Epithelial cell of proximal tubule (primary cell): ENCODE measurements around the gene MRPS25. TPM values are rescaled to one million over a fixed set of nuclear protein-coding genes. Genes with fewer than 3 reads are reported as not detected.

Experiments
- DNase-seq: peaks from one replicate; pipeline ENCODE4 v3.0.0-alpha.2; 2011; ENCODE audit warnings: low read depth
- H3K4me3 ChIP-seq: 2 replicates; pipeline ENCODE4 v1.5.1; 2011; ENCODE audit warnings: low read depth, mild to moderate bottlenecking, low read length
- CTCF ChIP-seq: conservative IDR thresholded peaks from 2 replicates; pipeline ENCODE4 v1.5.1; 2012; ENCODE audit warnings: low read depth, mild to moderate bottlenecking, low read length
- total RNA-seq: library from RNA; depleted of rRNA; stranded (reverse); fragments of >200 nt; gene quantifications from 2 replicates; pipeline ENCODE4 v1.2.3, GENCODE V29; 2015

The MRPS25 gene
- total RNA-seq, 1 donor from 2014 or later: 27.0 TPM

DNA sequence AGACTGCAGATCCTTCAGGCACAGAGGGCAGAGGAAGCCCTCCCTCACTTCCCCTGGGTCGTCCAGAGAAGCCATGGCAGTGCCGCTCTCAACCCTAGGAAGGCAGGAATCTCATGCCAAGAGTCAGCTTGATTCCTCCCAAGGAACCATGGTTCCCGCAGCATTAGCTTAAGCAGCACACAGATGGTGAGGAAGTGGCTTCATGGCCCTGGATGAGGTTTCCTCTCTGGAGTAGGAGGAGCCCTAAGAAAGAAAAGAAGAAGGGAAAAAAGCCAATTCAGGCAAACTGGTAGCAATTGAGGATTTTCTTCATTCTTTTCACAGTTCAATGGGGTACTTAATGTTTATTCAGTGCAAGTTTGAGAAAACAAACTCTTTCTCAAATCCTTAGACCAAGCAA lies 30.9 kb upstream of the MRPS25 start:
- DNase-seq: no peak
- no peak overlapping the region for H3K4me3 ChIP-seq
- TF ChIP-seq CTCF: no peak

DNA sequence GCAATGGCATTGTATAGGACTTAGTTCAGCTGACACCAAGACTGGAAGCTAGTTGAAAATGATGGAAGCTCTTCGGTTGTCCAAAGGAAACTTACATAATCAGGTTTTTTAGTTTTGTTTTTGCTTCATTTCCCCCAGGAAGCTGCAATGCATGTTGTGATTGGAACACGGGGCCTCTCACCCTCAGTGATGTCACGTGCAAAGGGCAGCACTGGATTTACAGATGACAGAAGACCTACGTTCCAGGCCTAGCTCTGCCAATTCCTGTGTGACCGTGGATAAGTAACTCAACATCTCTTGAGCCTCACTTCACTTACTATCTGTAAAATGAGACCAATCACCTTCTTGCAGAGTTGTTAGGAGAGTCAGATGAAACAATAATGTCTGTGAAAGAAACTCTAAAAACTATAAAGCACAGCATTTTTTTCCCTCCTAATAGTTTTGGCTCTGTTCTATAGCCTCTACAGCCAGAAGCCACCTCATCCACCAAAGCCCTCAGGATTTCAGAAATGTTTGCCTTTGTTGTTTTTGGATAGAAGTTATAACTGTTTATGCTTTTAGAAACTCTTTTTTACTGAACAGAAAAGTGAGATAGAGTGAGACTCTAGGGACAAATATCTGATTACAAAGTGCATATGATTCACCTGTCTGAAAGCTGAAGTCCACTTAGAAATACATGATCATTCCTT lies 29.2 kb upstream of the MRPS25 start:
- TF ChIP-seq CTCF: no peak
- DNase-seq: no peak
- H3K4me3 ChIP-seq: no peak overlapping the region

- no peak for TF ChIP-seq CTCF
- no peak overlapping the region for H3K4me3 ChIP-seq
- no peak for DNase-seq
Observed at GRCh38 chr3:15092686-15093085, 27.6 kb upstream of the MRPS25 start.

GRCh38 chr3:15091575-15091974 lies 26.5 kb upstream of the MRPS25 start:
- H3K4me3 ChIP-seq: no peak overlapping the region
- TF ChIP-seq CTCF: no peak
- DNase-seq: no peak

DNA sequence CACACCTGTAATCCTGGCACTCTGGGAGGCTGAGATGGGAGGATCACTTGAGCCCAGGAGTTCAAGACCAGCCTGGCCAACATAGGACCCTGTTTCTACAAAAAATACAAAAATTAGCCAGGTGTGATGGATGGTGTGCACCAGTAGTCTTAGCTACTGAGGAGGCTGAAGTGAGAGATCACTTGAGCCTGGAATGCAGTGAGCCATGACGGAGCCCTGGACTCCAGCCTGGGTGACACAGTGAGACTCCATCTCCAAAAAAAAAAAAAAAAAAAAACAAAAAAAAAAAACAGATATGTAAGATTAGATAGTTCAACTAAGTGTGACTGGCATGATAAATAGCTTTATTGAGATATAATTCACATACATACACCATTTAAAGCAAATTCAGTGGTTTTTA lies 24.1 kb upstream of the MRPS25 start:
- TF ChIP-seq CTCF: no peak
- no peak overlapping the region for H3K4me3 ChIP-seq

GRCh38 chr3:15086699-15087098 lies 21.6 kb upstream of the MRPS25 start:
- no peak for TF ChIP-seq CTCF
- no peak overlapping the region for H3K4me3 ChIP-seq
- DNase-seq: no peak

More for the DNA sequence above, 24.1 kb upstream of the MRPS25 start:
- no peak for DNase-seq

GRCh38 chr3:15086263-15086662 lies 21.1 kb upstream of the MRPS25 start:
- H3K4me3 ChIP-seq: no peak overlapping the region
- TF ChIP-seq CTCF: no peak
- DNase-seq: no peak
